Mucosa of descending colon (tissue), 3 donors: ENCODE measurements around the gene RNF20. TPM values are rescaled to one million over a fixed set of nuclear protein-coding genes. Genes with fewer than 3 reads are reported as not detected.
A peak's percentile ranks its signal among the peaks of the same experiment; 100 is the strongest.

Experiments
- ATAC-seq: fragments of 200-7000 bp; cut with Tn5 transposase; one replicate; pipeline ENCODE4 v1.9.1; 2020; ENCODE audit warnings: mild to moderate bottlenecking, moderate library complexity
- DNase-seq, 3 donors: peaks; one replicate each; pipeline ENCODE4 v3.0.0-alpha.2; 2020
- H3K36me3 ChIP-seq: fragments of 200-600 bp; one replicate; pipeline ENCODE4 v1.8.0; 2021; ENCODE audit warnings: low read depth, mild to moderate bottlenecking
- H3K4me1 ChIP-seq: fragments of 200-600 bp; one replicate; pipeline ENCODE4 v1.8.0; 2021; ENCODE audit warnings: low read depth, mild to moderate bottlenecking
- H3K4me3 ChIP-seq: fragments of 200-600 bp; one replicate; pipeline ENCODE4 v1.8.0; 2021; ENCODE audit warnings: mild to moderate bottlenecking
- H3K9me3 ChIP-seq: fragments of 200-600 bp; one replicate; pipeline ENCODE4 v1.8.0; 2021; ENCODE audit warnings: mild to moderate bottlenecking
- intact Hi-C, 2 donors: fragments of 100-400 bp; cut with DNase I in 1 of 2; cut with micrococcal nuclease in 1 of 2; formaldehyde crosslinking; loops; one replicate each; pipeline versions ENCODE4 v1.11.0 to v1.11.1; 2022; cut with DNase I, micrococcal nuclease
- total RNA-seq, 3 donors: library from RNA; stranded (reverse); fragmentation: NEBNext Ultra II Directional in 2 of 3; extraction: Animal tissue kit (Norgen Biotek cat#: 25700) in 2 of 3; gene quantifications; one replicate each; pipeline versions ENCODE4 v1.2.1 to v1.2.4, GENCODE V29; 2021 to 2023
- TF ChIP-seq, protein P1 (sequence below): fragments of 200-600 bp; IDR thresholded peaks from one replicate; pipeline ENCODE4 v1.8.0; 2022; ENCODE audit warnings: antibody characterized with exemption, mild to moderate bottlenecking
- donor health status: DM: no; HTN: no; CAD: no; lungs with moderate emphysema.
- donor health status: DM: no; HTN: no; CAD: no.
- donor health status: DM: no; HTN: yes; CAD: no.

RNF20 gene
- total RNA-seq, 3 donors from 2014 or later = 37.8 to 58.9 (median 41.7) TPM

DNA sequence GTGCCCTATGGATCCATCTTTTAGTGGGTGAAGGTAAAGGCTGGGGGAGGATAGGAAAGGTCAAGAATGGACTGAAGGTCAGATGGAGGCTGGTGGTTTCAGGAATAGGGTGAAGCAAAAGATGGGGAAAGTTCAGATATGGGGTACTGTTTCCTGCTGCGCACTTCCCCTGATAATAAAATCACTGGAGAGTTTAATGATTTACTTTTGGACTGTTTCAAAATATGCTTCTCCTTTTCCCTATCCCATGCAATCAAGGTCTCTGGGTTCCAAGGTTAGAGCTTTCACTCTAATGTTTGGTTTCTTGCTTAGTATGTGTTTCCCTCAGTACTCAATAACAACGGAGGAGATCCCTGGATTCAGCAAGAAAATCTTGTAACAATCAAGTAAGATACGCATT lies 71.9 kb downstream of the RNF20 start:
- TF ChIP-seq, protein P1, sequence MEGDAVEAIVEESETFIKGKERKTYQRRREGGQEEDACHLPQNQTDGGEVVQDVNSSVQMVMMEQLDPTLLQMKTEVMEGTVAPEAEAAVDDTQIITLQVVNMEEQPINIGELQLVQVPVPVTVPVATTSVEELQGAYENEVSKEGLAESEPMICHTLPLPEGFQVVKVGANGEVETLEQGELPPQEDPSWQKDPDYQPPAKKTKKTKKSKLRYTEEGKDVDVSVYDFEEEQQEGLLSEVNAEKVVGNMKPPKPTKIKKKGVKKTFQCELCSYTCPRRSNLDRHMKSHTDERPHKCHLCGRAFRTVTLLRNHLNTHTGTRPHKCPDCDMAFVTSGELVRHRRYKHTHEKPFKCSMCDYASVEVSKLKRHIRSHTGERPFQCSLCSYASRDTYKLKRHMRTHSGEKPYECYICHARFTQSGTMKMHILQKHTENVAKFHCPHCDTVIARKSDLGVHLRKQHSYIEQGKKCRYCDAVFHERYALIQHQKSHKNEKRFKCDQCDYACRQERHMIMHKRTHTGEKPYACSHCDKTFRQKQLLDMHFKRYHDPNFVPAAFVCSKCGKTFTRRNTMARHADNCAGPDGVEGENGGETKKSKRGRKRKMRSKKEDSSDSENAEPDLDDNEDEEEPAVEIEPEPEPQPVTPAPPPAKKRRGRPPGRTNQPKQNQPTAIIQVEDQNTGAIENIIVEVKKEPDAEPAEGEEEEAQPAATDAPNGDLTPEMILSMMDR = no peak
- Histone ChIP-seq H3K36me3 (no peaks in the 10 kb centered on the region), H3K4me3 (no peak overlapping the region), H3K4me1 (no peaks in the 10 kb centered on the region), H3K9me3 (no peaks in the 10 kb centered on the region)
- ATAC-seq = peak; percentile 77
- intact Hi-C loops = no loop called here
- DNase-seq = no peak

Other genes with a start within 250 kb of the RNF20 start
- under 1 TPM in 1 of 3 donors, not detected in 2; 0.14 TPM for gene BAAT, start 148.8 kb upstream of the RNF20 start, total RNA-seq
- 10 to 100 TPM in 1 of 3 donors, 1 to 10 TPM in 2; 8.2 to 11.0 (median 8.4) TPM for gene MRPL50, start 135.2 kb upstream of the RNF20 start, total RNA-seq
- gene ZNF189, start 135.0 kb upstream of the RNF20 start, total RNA-seq = 10 to 100 TPM; 13.1 to 27.9 (median 17.7) TPM
- gene ALDOB, start 98.1 kb upstream of the RNF20 start, total RNA-seq = 10 to 100 TPM in 1 of 3 donors, 1 to 10 TPM in 2; 1.6 to 13.8 (median 3.0) TPM
- not detected for gene PPP3R2, start 61.1 kb downstream of the RNF20 start, total RNA-seq
- gene GRIN3A, start 204.8 kb downstream of the RNF20 start, total RNA-seq = 1 to 10 TPM in 2 of 3 donors, under 1 TPM in 1; 0.98 to 1.2 (median 1.0) TPM